ENCODE data around the gene SPARC. TPM values are rescaled to one million over a fixed set of nuclear protein-coding genes. Genes with fewer than 3 reads are reported as not detected.

Gene SPARC
- total RNA-seq, 1 donor from 2014 or later = 9,466 TPM

DNA sequence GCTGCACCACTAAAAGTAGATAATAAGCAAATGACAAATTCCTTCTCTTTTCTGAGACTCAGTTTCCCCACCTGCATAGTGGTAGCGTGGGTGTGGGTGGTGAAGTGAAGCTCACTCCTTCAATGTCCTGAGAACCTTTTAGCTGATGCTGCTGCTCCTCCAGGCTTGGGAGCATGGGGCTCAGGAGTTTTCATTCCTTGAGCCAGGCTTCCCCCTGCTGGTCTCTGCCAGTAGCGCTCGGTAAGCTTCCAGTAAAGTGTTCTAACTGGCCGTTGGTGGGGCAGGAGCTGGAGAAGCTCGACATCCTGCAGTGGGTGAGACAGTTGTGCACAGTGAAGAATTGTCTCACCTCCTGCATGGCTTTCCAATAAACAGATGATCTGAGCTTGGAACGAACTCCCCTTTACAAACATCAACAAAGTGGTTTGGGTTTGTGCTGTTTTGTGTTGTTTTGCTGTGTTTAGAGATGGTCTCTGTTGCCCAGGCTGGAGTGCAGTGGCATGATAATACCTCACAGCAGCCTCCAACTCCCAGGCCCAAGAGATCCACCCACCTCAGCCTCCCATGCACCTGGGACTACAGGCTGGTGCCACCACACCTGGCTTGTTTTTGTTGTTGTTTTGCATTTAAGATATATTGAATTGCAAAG lies 34.6 kb downstream of the SPARC start:
- Mint-ChIP-seq H3K4me1 (ENCODE audit: unreplicated experiment) (peaks cover 7% of the 10 kb centered on the region), H3K36me3 (ENCODE audit: unreplicated experiment) (no peaks in the 10 kb centered on the region), H3K4me3 (ENCODE audit: unreplicated experiment) (no peak overlapping the region), H3K27ac (ENCODE audit: unreplicated experiment) (no peak overlapping the region), H3K27me3 (ENCODE audit: unreplicated experiment) (no peaks in the 10 kb centered on the region), H3K9me3 (ENCODE audit: unreplicated experiment) (no peaks in the 10 kb centered on the region)
- DNase-seq (ENCODE audit: extremely low spot score, unreplicated experiment) = peak; percentile 92
- TF ChIP-seq, protein P1, sequence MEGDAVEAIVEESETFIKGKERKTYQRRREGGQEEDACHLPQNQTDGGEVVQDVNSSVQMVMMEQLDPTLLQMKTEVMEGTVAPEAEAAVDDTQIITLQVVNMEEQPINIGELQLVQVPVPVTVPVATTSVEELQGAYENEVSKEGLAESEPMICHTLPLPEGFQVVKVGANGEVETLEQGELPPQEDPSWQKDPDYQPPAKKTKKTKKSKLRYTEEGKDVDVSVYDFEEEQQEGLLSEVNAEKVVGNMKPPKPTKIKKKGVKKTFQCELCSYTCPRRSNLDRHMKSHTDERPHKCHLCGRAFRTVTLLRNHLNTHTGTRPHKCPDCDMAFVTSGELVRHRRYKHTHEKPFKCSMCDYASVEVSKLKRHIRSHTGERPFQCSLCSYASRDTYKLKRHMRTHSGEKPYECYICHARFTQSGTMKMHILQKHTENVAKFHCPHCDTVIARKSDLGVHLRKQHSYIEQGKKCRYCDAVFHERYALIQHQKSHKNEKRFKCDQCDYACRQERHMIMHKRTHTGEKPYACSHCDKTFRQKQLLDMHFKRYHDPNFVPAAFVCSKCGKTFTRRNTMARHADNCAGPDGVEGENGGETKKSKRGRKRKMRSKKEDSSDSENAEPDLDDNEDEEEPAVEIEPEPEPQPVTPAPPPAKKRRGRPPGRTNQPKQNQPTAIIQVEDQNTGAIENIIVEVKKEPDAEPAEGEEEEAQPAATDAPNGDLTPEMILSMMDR (IDR thresholded peaks at IDR 0.05) = peak; percentile 93

- H3K9me3 Mint-ChIP-seq (ENCODE audit: unreplicated experiment) = no peaks in the 10 kb centered on the region
- no peak overlapping the region for H3K27ac Mint-ChIP-seq (ENCODE audit: unreplicated experiment)
- no peaks in the 10 kb centered on the region for H3K27me3 Mint-ChIP-seq (ENCODE audit: unreplicated experiment)
- H3K36me3 Mint-ChIP-seq (ENCODE audit: unreplicated experiment) = no peaks in the 10 kb centered on the region
- DNase-seq (ENCODE audit: extremely low spot score, unreplicated experiment) = no peak
- no peak overlapping the region for H3K4me3 Mint-ChIP-seq (ENCODE audit: unreplicated experiment)
- TF ChIP-seq, protein P1 (IDR thresholded peaks at IDR 0.05) = no peak
- H3K4me1 Mint-ChIP-seq (ENCODE audit: unreplicated experiment) = peaks cover 20% of the 10 kb centered on the region
Measured at GRCh38 chr5:151648988-151649387, 37.7 kb downstream of the SPARC start.

GRCh38 chr5:151648089-151648488 lies 38.6 kb downstream of the SPARC start:
- peaks cover 20% of the 10 kb centered on the region for H3K4me1 Mint-ChIP-seq (ENCODE audit: unreplicated experiment)
- TF ChIP-seq, protein P1 (IDR thresholded peaks at IDR 0.05) = no peak
- no peak for DNase-seq (ENCODE audit: extremely low spot score, unreplicated experiment)
- H3K27ac Mint-ChIP-seq (ENCODE audit: unreplicated experiment) = no peak overlapping the region
- H3K27me3 Mint-ChIP-seq (ENCODE audit: unreplicated experiment) = no peaks in the 10 kb centered on the region
- H3K36me3 Mint-ChIP-seq (ENCODE audit: unreplicated experiment) = no peaks in the 10 kb centered on the region
- no peaks in the 10 kb centered on the region for H3K9me3 Mint-ChIP-seq (ENCODE audit: unreplicated experiment)
- H3K4me3 Mint-ChIP-seq (ENCODE audit: unreplicated experiment) = no peak overlapping the region

DNA sequence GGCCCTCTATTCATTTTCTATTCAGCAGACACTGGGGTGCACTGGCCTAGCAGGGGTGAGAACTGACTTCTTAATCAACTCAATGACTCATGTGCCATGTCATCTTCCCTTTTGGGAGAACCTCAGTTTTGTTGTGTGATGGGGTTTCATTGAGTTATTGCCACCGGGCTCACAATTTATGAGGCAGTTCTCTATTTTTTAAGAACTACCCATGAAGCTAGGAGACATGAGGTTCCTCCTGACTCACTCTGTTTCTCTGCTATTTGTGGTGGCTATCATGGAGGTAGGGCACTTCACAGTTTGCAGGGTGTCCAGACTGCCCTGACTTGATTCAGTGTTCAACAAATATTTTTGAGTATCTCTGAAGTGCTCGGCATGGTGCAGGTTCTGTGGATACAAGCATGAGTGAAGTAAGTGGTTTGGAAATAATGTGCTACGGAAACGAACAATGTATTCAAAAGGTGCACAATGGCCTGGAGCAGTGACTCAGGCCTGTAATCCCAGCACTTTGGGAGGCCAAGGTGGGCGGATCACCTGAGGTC lies 39.3 kb downstream of the SPARC start:
- no peak for DNase-seq (ENCODE audit: extremely low spot score, unreplicated experiment)
- Mint-ChIP-seq H3K4me1 (ENCODE audit: unreplicated experiment) (peaks cover 21% of the 10 kb centered on the region), H3K9me3 (ENCODE audit: unreplicated experiment) (no peaks in the 10 kb centered on the region), H3K4me3 (ENCODE audit: unreplicated experiment) (no peak overlapping the region), H3K27me3 (ENCODE audit: unreplicated experiment) (no peaks in the 10 kb centered on the region), H3K36me3 (ENCODE audit: unreplicated experiment) (no peaks in the 10 kb centered on the region), H3K27ac (ENCODE audit: unreplicated experiment) (no peak overlapping the region)
- TF ChIP-seq, protein P1 (IDR thresholded peaks at IDR 0.05) = no peak

DNA sequence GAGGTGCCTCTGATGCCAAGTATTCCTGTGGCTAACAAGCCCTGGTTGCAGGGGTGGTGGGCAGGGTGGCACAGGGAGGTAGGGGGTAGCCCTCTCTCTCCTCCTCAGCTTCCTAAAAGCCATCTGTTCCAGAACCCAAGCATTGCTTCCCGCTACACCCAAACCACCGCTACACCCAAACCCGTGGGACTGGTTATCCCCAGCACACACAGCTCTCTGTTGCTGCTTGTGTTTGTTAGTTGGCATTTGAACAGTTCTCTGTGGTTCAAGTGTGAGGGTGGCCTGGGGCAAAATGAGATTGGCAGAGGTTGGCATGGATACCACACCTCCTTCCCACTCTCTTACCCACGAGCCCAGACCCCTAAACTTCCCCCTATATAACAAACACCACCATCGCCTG lies 40.4 kb downstream of the SPARC start:
- Mint-ChIP-seq H3K9me3 (ENCODE audit: unreplicated experiment) (no peaks in the 10 kb centered on the region), H3K4me3 (ENCODE audit: unreplicated experiment) (no peak overlapping the region), H3K27me3 (ENCODE audit: unreplicated experiment) (no peaks in the 10 kb centered on the region), H3K27ac (ENCODE audit: unreplicated experiment) (no peak overlapping the region), H3K36me3 (ENCODE audit: unreplicated experiment) (no peaks in the 10 kb centered on the region), H3K4me1 (ENCODE audit: unreplicated experiment) (peaks cover 21% of the 10 kb centered on the region)
- no peak for DNase-seq (ENCODE audit: extremely low spot score, unreplicated experiment)
- TF ChIP-seq, protein P1 (IDR thresholded peaks at IDR 0.05) = no peak

Measured in osteocyte (in vitro differentiated cells).